Caco-2 (cell line): ENCODE results near the gene GATA6. TPM values are rescaled to one million over a fixed set of nuclear protein-coding genes. Genes with fewer than 3 reads are reported as not detected.

Experiments
- BruUV-seq: library from RNA; stranded (reverse); fragments of 400-500 nt; replicated peaks from 2 replicates; lab custom pipeline; 2021; lab: Mats Ljungman, UMichigan
- CTCF ChIA-PET: fragments of 300-600 bp; sonication (Branson Sonifier 250); formaldehyde crosslinking; loops from one replicate; lab custom pipeline; 2022; ENCODE audit warnings: antibody characterized with exemption; lab: Charles Lee
- POLR2A ChIA-PET: fragments of 300-600 bp; sonication (Branson Sonifier 250); formaldehyde crosslinking; loops from one replicate; lab custom pipeline; 2022; ENCODE audit warnings: antibody characterized with exemption; lab: Charles Lee
- DNase-seq, 2 experiments: peaks; one replicate each; pipeline versions ENCODE4 v3.0.0 to v3.0.0-alpha.2; 2020 to 2022
- H3K27me3 ChIP-seq: replicated peaks from 2 replicates; pipeline ENCODE4 v1.6.0; 2011; ENCODE audit warnings: low read length; ENCODE audit not compliant: control insufficient read depth, insufficient read depth
- H3K36me3 ChIP-seq: 2 replicates; pipeline ENCODE4 v1.5.1; 2011; ENCODE audit warnings: low read length; ENCODE audit not compliant: control insufficient read depth, insufficient read depth
- H3K4me1 ChIP-seq: fragments of 250-450 bp; sonication (Bioruptor Pico); 2 replicates; pipeline ENCODE4 v1.5.1; 2020; ENCODE audit warnings: mild to moderate bottlenecking
- H3K4me3 ChIP-seq: 2 replicates; pipeline ENCODE4 v1.5.1; 2011; ENCODE audit warnings: low read depth, mild to moderate bottlenecking, control low read depth, low read length
- H3K9me3 ChIP-seq: fragments of 250-450 bp; sonication (Bioruptor Pico); 2 replicates; pipeline ENCODE4 v1.5.1; 2020; ENCODE audit warnings: mild to moderate bottlenecking, moderate library complexity
- H3K27ac Mint-ChIP-seq: one replicate; pipeline ENCODE4 v1.8.0; 2022; ENCODE audit warnings: mixed read lengths; ENCODE audit not compliant: unreplicated experiment
- H3K27me3 Mint-ChIP-seq: one replicate; pipeline ENCODE4 v1.8.0; 2022; ENCODE audit warnings: mixed read lengths; ENCODE audit not compliant: insufficient read depth, unreplicated experiment
- H3K36me3 Mint-ChIP-seq: one replicate; pipeline ENCODE4 v1.8.0; 2022; ENCODE audit warnings: mild to moderate bottlenecking, mixed read lengths; ENCODE audit not compliant: insufficient read depth, unreplicated experiment
- H3K4me1 Mint-ChIP-seq: one replicate; pipeline ENCODE4 v1.8.0; 2022; ENCODE audit warnings: low read depth, mixed read lengths; ENCODE audit not compliant: unreplicated experiment
- H3K4me3 Mint-ChIP-seq: one replicate; pipeline ENCODE4 v1.8.0; 2022; ENCODE audit warnings: mild to moderate bottlenecking, moderate library complexity, mixed read lengths; ENCODE audit not compliant: unreplicated experiment
- H3K9me3 Mint-ChIP-seq: one replicate; pipeline ENCODE4 v1.8.0; 2022; ENCODE audit warnings: mixed read lengths; ENCODE audit not compliant: unreplicated experiment
- CTCF ChIP-seq, 2 experiments: fragments of 200-600 bp in 1 of 2; IDR thresholded peaks; 1 replicate in 1 of 2; 2 replicates in 1 of 2; pipeline versions ENCODE4 v1.5.1 to v1.8.0; 2011 to 2022; ENCODE audit warnings: antibody characterized with exemption in 1 of 2, control low read depth in 1 of 2, inconsistent platforms in 1 of 2, low read depth in 1 of 2, low read length in 1 of 2, mild to moderate bottlenecking in 1 of 2, moderate library complexity in 1 of 2; ENCODE audit not compliant: insufficient read depth in 1 of 2, severe bottlenecking in 1 of 2, unreplicated experiment in 1 of 2
- intact Hi-C: fragments of 100-400 bp; cut with micrococcal nuclease; formaldehyde crosslinking; loops from one replicate; pipeline ENCODE4 v1.10.0; 2022; ENCODE audit not compliant: unreplicated experiment
- total RNA-seq: library from RNA; stranded (reverse); gene quantifications from 2 replicates; pipeline ENCODE4 v1.2.3, GENCODE V29; 2022

Gene GATA6
- total RNA-seq, 1 experiment from 2014 or later: 124 TPM

GRCh38 chr18:22191923-22192322 is 22.5 kb downstream of the GATA6 start:
- no peak for TF ChIP-seq CTCF (IDR thresholded peaks at IDR 0.05; ENCODE audit: insufficient read depth in 1 of 2, low read depth in 1 of 2, low read length in 1 of 2, severe bottlenecking in 1 of 2, unreplicated experiment in 1 of 2)
- ChIA-PET CTCF (no interaction called here), POLR2A (interaction anchor here (0.6 kb wide), 1 partner anchor 42 kb away, joined by 3 read pairs; no protein-coding TSS in a partner anchor)
- intact Hi-C loops: loop anchor here (5.0 kb wide), 1 partner anchor 370 kb away; no protein-coding TSS in a partner anchor
- Mint-ChIP-seq H3K36me3 (peaks cover 98% of the 10 kb centered on the region), H3K27ac (no peak overlapping the region), H3K4me1 (peaks cover 59% of the 10 kb centered on the region), H3K4me3 (peak overlapping the region; percentile 22), H3K27me3 (no peaks in the 10 kb centered on the region), H3K9me3 (no peaks in the 10 kb centered on the region)
- Histone ChIP-seq H3K4me3 (no peak overlapping the region), H3K9me3 (no peaks in the 10 kb centered on the region), H3K27me3 (no peaks in the 10 kb centered on the region), H3K36me3 (no peaks in the 10 kb centered on the region; the same call in none of the 2 replicates), H3K4me1 (peaks cover 77% of the 10 kb centered on the region)
- no peak for DNase-seq
- BruUV-seq: no TSS peak

DNA sequence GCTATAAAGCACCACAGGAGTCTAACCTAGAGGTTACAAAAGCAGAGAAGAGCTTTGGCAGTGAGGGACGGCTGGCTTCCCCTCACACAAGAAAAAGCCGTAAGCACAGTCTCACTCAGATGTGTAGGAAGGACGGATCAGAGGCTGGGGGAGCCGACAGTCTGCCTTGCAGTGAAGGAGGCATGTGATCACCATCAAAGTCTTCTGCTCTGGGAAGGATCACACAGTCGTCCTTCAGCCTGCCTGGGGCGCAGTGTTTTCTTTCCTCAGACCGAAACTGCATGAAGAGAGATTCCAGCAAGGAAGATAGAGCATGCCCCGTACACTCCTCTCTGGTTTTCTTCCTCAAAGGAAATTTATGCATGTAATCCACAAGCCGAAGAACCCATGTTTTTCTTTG is 24.1 kb downstream of the GATA6 start:
- Mint-ChIP-seq H3K9me3 (no peaks in the 10 kb centered on the region), H3K4me1 (peaks cover 67% of the 10 kb centered on the region), H3K4me3 (peak overlapping the region; percentile 62), H3K27ac (peak overlapping the region; percentile 86), H3K27me3 (no peaks in the 10 kb centered on the region), H3K36me3 (peaks cover 99% of the 10 kb centered on the region)
- Histone ChIP-seq H3K4me3 (no peak overlapping the region), H3K9me3 (no peaks in the 10 kb centered on the region), H3K27me3 (no peaks in the 10 kb centered on the region), H3K4me1 (peaks cover 75% of the 10 kb centered on the region), H3K36me3 (peaks cover 1% of the 10 kb centered on the region)
- intact Hi-C loops: loop anchor here (5.0 kb wide), 1 partner anchor 369 kb away; no protein-coding TSS in a partner anchor
- no TSS peak for BruUV-seq
- no peak for TF ChIP-seq CTCF (IDR thresholded peaks at IDR 0.05; ENCODE audit: insufficient read depth in 1 of 2, low read depth in 1 of 2, low read length in 1 of 2, severe bottlenecking in 1 of 2, unreplicated experiment in 1 of 2)
- DNase-seq: no peak
- ChIA-PET POLR2A (no interaction called here), CTCF (interaction anchor here (0.8 to 1.3 kb wide), 5 partner anchors 22 to 369 kb away, joined by 3 to 5 read pairs (median 4); partner anchors contain the start of gene GATA6)

DNA sequence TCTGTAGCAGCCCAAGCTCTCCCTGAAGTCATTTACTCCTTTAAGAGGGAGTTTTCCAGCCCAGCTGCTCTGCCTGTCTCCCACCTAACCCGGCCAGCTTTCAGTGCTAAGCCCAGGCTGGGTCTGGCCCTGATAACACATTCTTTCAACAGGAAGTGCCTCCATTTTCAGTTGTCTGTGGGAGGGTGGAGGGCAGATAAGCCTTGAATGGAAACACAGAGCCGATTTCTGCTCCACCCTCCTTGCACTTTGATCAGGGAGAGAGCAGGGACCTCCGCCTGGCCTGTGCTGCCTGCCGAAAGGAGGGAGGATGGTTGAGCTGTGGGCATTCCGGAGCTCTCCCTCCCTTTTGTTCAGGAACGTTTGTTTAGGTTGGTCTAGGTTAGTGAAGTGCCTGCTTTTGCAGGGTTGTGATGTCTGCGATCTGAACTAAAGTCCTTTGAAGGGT is 24.8 kb downstream of the GATA6 start:
- TF ChIP-seq CTCF (IDR thresholded peaks at IDR 0.05; ENCODE audit: insufficient read depth in 1 of 2, low read depth in 1 of 2, low read length in 1 of 2, severe bottlenecking in 1 of 2, unreplicated experiment in 1 of 2): no peak
- Histone ChIP-seq H3K27me3 (no peaks in the 10 kb centered on the region), H3K4me3 (no peak overlapping the region), H3K36me3 (peaks cover 1% of the 10 kb centered on the region), H3K4me1 (peaks cover 70% of the 10 kb centered on the region), H3K9me3 (no peaks in the 10 kb centered on the region)
- peak; percentile 90 to 91 for DNase-seq
- Mint-ChIP-seq H3K36me3 (peaks cover 99% of the 10 kb centered on the region), H3K4me3 (peak overlapping the region; percentile 62), H3K27me3 (no peaks in the 10 kb centered on the region), H3K27ac (peak overlapping the region; percentile 86), H3K9me3 (no peaks in the 10 kb centered on the region), H3K4me1 (peaks cover 67% of the 10 kb centered on the region)
- intact Hi-C loops: loop anchor here (5.0 kb wide), 1 partner anchor 368 kb away; no protein-coding TSS in a partner anchor
- no TSS peak for BruUV-seq
- CTCF ChIA-PET: interaction anchor here (0.6 to 1.3 kb wide), 8 partner anchors 22 to 369 kb away, joined by 3 to 12 read pairs (median 4); partner anchors contain the start of gene GATA6
- POLR2A ChIA-PET: interaction anchor here (0.9 to 1.0 kb wide), 3 partner anchors 20 to 272 kb away, joined by 3 read pairs; no protein-coding TSS in a partner anchor
